ENCODE measurements around the gene CCDC61. TPM values are rescaled to one million over a fixed set of nuclear protein-coding genes. Genes with fewer than 3 reads are reported as not detected.

The CCDC61 gene
- total and polyA plus RNA-seq, 4 experiments from 2014 or later: 6.4 to 39.6 (median 23.3) TPM

DNA sequence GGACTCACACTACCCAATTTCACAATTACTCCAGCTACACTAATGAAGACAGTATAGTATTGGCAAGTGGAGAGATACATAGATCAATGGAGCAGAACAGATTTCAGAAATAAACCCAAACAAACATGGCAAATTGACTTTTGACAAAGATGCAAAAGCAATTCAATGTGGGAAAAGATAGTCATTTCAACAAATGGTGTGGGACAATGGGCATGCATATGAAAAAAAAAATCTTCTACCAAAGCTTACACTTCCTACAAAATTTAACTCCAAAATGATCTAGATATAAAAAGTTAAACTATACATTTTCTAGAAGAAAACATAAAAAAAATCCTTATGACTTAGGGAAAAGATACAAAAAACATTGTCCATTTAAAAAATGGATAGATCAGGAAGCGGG is 48.3 kb downstream of the CCDC61 start:
- H3K27me3 ChIP-seq (ENCODE audit: insufficient read depth, low read length): peaks cover 21% of the 10 kb centered on the region
- H3K4me1 ChIP-seq (ENCODE audit: insufficient read depth, low read length): no peaks in the 10 kb centered on the region
- Mint-ChIP-seq H3K4me3 (no peak overlapping the region), H3K36me3 (peaks cover 0 to 3% of the 10 kb centered on the region in 2 donors), H3K9me3 (peaks cover 2 to 27% (median 9%) of the 10 kb centered on the region in 8 donors), H3K27me3 (peaks cover 55 to 58% of the 10 kb centered on the region in 2 donors), H3K27ac (no peak overlapping the region), H3K4me1 (no peaks in the 10 kb centered on the region)
- intact Hi-C loops (cut with micrococcal nuclease): no loop called here
- ChIA-PET POLR2A (ENCODE audit: partially characterized antibody) (no interaction called here), CTCF (ENCODE audit: partially characterized antibody) (interaction anchor here (1.1 to 2.6 kb wide), 2 partner anchors 12 to 15 kb away, joined by 3 to 10 read pairs; no protein-coding TSS in a partner anchor)
- no peak overlapping the region for H3K4me3 ChIP-seq (ENCODE audit: low read length in 2 of 2)
- no peaks in the 10 kb centered on the region for H3K36me3 ChIP-seq (ENCODE audit: insufficient read depth, low read length)
- H3K27ac ChIP-seq (ENCODE audit: low read depth, low read length): no peak overlapping the region
- DNase-seq: no peak
- H3K9me3 ChIP-seq (ENCODE audit: control insufficient read depth in 1 of 2, low read length in 2 of 2): no peaks in the 10 kb centered on the region

- H3K4me1 ChIP-seq (ENCODE audit: insufficient read depth, low read length): no peaks in the 10 kb centered on the region
- no peak overlapping the region for H3K4me3 ChIP-seq (ENCODE audit: low read length in 2 of 2)
- no peaks in the 10 kb centered on the region for H3K36me3 ChIP-seq (ENCODE audit: insufficient read depth, low read length)
- no peaks in the 10 kb centered on the region for H3K36me3 Mint-ChIP-seq
- no peaks in the 10 kb centered on the region for H3K9me3 ChIP-seq (ENCODE audit: control insufficient read depth in 1 of 2, low read length in 2 of 2)
- H3K4me3 Mint-ChIP-seq: no peak overlapping the region
- peaks cover 0 to 18% (median 5%) of the 10 kb centered on the region in 8 donors for H3K9me3 Mint-ChIP-seq
- ChIA-PET CTCF (ENCODE audit: partially characterized antibody) (no interaction called here), POLR2A (ENCODE audit: partially characterized antibody) (no interaction called here)
- intact Hi-C loops (cut with micrococcal nuclease): no loop called here
- no peak for DNase-seq
- peaks cover 48 to 53% of the 10 kb centered on the region in 2 donors for H3K27me3 Mint-ChIP-seq
- H3K27ac Mint-ChIP-seq: no peak overlapping the region
- no peaks in the 10 kb centered on the region for H3K4me1 Mint-ChIP-seq
- no peak overlapping the region for H3K27ac ChIP-seq (ENCODE audit: low read depth, low read length)
- peaks cover 6% of the 10 kb centered on the region for H3K27me3 ChIP-seq (ENCODE audit: insufficient read depth, low read length)
Measured at GRCh38 chr19:46049597-46049996, 54.3 kb downstream of the CCDC61 start.

- Mint-ChIP-seq H3K4me1 (no peaks in the 10 kb centered on the region), H3K9me3 (peaks cover 0 to 13% (median 0%) of the 10 kb centered on the region in 8 donors), H3K27ac (no peak overlapping the region), H3K36me3 (no peaks in the 10 kb centered on the region), H3K4me3 (no peak overlapping the region), H3K27me3 (peaks cover 43 to 49% of the 10 kb centered on the region in 2 donors)
- no peak for DNase-seq
- POLR2A ChIA-PET (ENCODE audit: partially characterized antibody): no interaction called here
- no peaks in the 10 kb centered on the region for H3K4me1 ChIP-seq (ENCODE audit: insufficient read depth, low read length)
- intact Hi-C loops (cut with micrococcal nuclease): no loop called here
- H3K36me3 ChIP-seq (ENCODE audit: insufficient read depth, low read length): no peaks in the 10 kb centered on the region
- no peak overlapping the region for H3K4me3 ChIP-seq (ENCODE audit: low read length in 2 of 2)
- CTCF ChIA-PET (ENCODE audit: partially characterized antibody): no interaction called here
- no peaks in the 10 kb centered on the region for H3K9me3 ChIP-seq (ENCODE audit: control insufficient read depth in 1 of 2, low read length in 2 of 2)
- H3K27me3 ChIP-seq (ENCODE audit: insufficient read depth, low read length): peaks cover 6% of the 10 kb centered on the region
- H3K27ac ChIP-seq (ENCODE audit: low read depth, low read length): no peak overlapping the region
Measured at GRCh38 chr19:46052896-46053295, 57.6 kb downstream of the CCDC61 start.

GRCh38 chr19:46056536-46056935 is 61.3 kb downstream of the CCDC61 start:
- H3K36me3 ChIP-seq (ENCODE audit: insufficient read depth, low read length): no peaks in the 10 kb centered on the region
- Mint-ChIP-seq H3K27me3 (peaks cover 34 to 36% of the 10 kb centered on the region in 2 donors), H3K4me3 (no peak overlapping the region), H3K27ac (no peak overlapping the region), H3K4me1 (no peaks in the 10 kb centered on the region), H3K36me3 (peaks cover 0 to 4% of the 10 kb centered on the region in 2 donors), H3K9me3 (peaks cover 0 to 20% (median 12%) of the 10 kb centered on the region in 8 donors)
- H3K4me3 ChIP-seq (ENCODE audit: low read length in 2 of 2): no peak overlapping the region
- H3K27me3 ChIP-seq (ENCODE audit: insufficient read depth, low read length): no peaks in the 10 kb centered on the region
- CTCF ChIA-PET (ENCODE audit: partially characterized antibody): no interaction called here
- DNase-seq: no peak
- intact Hi-C loops (cut with micrococcal nuclease): no loop called here
- H3K4me1 ChIP-seq (ENCODE audit: insufficient read depth, low read length): no peaks in the 10 kb centered on the region
- no peak overlapping the region for H3K27ac ChIP-seq (ENCODE audit: low read depth, low read length)
- POLR2A ChIA-PET (ENCODE audit: partially characterized antibody): no interaction called here
- H3K9me3 ChIP-seq (ENCODE audit: control insufficient read depth in 1 of 2, low read length in 2 of 2): no peaks in the 10 kb centered on the region

DNA sequence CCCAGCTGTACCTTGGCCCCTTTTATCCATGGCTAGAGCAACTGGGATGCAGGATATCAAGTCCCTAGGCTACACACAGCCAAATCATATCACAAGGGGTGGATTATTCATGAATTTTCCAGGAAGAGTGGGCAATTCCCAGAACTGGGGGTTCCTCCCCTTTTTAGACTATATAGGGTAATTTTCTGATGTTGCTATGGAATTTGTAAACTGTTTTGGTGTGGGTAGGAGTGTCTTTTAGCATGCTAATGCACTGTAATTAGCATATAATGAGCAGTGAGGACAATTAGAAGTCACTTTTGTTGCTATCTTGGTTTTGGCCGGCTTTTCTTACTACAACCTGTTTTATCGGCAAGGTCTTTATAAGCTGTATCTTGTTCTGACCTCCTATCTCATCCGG is 63.5 kb downstream of the CCDC61 start:
- H3K9me3 ChIP-seq (ENCODE audit: control insufficient read depth in 1 of 2, low read length in 2 of 2): no peaks in the 10 kb centered on the region
- Mint-ChIP-seq H3K27me3 (peaks cover 33 to 35% of the 10 kb centered on the region in 2 donors), H3K9me3 (peaks cover 0 to 31% (median 15%) of the 10 kb centered on the region in 8 donors), H3K4me1 (no peaks in the 10 kb centered on the region), H3K36me3 (peaks cover 0 to 8% of the 10 kb centered on the region in 2 donors), H3K4me3 (no peak overlapping the region), H3K27ac (no peak overlapping the region)
- no peak overlapping the region for H3K4me3 ChIP-seq (ENCODE audit: low read length in 2 of 2)
- CTCF ChIA-PET (ENCODE audit: partially characterized antibody): no interaction called here
- no peaks in the 10 kb centered on the region for H3K36me3 ChIP-seq (ENCODE audit: insufficient read depth, low read length)
- intact Hi-C loops (cut with micrococcal nuclease): no loop called here
- no peak for DNase-seq
- H3K27ac ChIP-seq (ENCODE audit: low read depth, low read length): no peak overlapping the region
- no peaks in the 10 kb centered on the region for H3K4me1 ChIP-seq (ENCODE audit: insufficient read depth, low read length)
- no peaks in the 10 kb centered on the region for H3K27me3 ChIP-seq (ENCODE audit: insufficient read depth, low read length)
- POLR2A ChIA-PET (ENCODE audit: partially characterized antibody): no interaction called here

DNA sequence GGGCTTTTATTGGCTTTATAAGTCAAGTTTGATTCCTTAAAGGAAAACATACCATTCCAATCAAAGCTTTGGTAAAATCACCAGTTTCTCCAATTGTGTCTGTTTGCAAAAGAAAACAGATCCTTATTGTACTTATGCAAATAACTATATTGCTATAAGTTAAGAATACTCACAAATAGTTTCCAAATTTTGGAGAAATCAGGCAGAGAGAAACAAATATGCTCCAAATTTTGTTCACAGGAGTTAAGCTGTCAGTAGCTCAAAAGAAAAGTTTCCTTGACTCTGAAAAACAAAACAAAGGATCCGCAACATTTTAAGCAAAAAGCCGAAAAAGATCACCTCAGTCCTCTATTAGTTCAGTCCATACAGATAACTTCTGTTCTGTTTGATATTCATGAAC is 64.7 kb downstream of the CCDC61 start:
- H3K36me3 ChIP-seq (ENCODE audit: insufficient read depth, low read length): no peaks in the 10 kb centered on the region
- H3K4me3 ChIP-seq (ENCODE audit: low read length in 2 of 2): no peak overlapping the region
- ChIA-PET CTCF (ENCODE audit: partially characterized antibody) (no interaction called here), POLR2A (ENCODE audit: partially characterized antibody) (no interaction called here)
- Mint-ChIP-seq H3K4me3 (no peak overlapping the region), H3K27me3 (peaks cover 35 to 36% of the 10 kb centered on the region in 2 donors), H3K27ac (no peak overlapping the region), H3K36me3 (peaks cover 0 to 8% of the 10 kb centered on the region in 2 donors), H3K4me1 (no peaks in the 10 kb centered on the region), H3K9me3 (peaks cover 0 to 31% (median 15%) of the 10 kb centered on the region in 8 donors)
- no peak overlapping the region for H3K27ac ChIP-seq (ENCODE audit: low read depth, low read length)
- no peaks in the 10 kb centered on the region for H3K27me3 ChIP-seq (ENCODE audit: insufficient read depth, low read length)
- no peak for DNase-seq
- H3K4me1 ChIP-seq (ENCODE audit: insufficient read depth, low read length): no peaks in the 10 kb centered on the region
- intact Hi-C loops (cut with micrococcal nuclease): no loop called here
- H3K9me3 ChIP-seq (ENCODE audit: control insufficient read depth in 1 of 2, low read length in 2 of 2): no peaks in the 10 kb centered on the region

DNA sequence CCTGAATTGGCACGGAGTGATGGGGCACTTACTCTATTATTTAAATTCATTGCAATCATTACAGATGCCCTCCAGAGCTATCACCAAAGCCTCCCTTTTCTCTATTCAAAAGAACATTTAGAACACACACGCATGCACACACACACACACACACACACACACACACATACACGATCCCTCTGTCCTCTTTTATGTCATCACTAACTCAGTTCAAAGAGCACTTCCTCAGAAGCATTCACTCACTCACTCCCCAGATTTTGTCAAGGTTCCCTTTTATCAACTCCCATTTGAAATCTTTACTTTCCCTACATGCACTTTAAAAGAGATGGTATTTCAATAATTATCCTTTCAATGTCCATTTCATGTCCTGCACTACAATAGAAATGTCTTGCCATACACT is 67.9 kb downstream of the CCDC61 start:
- Histone ChIP-seq H3K27me3 (ENCODE audit: insufficient read depth, low read length) (peaks cover 4% of the 10 kb centered on the region), H3K4me3 (ENCODE audit: low read length in 2 of 2) (no peak overlapping the region), H3K4me1 (ENCODE audit: insufficient read depth, low read length) (no peaks in the 10 kb centered on the region), H3K27ac (ENCODE audit: low read depth, low read length) (no peak overlapping the region), H3K36me3 (ENCODE audit: insufficient read depth, low read length) (no peaks in the 10 kb centered on the region), H3K9me3 (ENCODE audit: control insufficient read depth in 1 of 2, low read length in 2 of 2) (no peaks in the 10 kb centered on the region)
- no peak for DNase-seq
- POLR2A ChIA-PET (ENCODE audit: partially characterized antibody): no interaction called here
- Mint-ChIP-seq H3K27me3 (peaks cover 29 to 37% of the 10 kb centered on the region in 2 donors), H3K4me3 (no peak overlapping the region), H3K27ac (no peak overlapping the region), H3K9me3 (peaks cover 0 to 33% (median 15%) of the 10 kb centered on the region in 8 donors), H3K4me1 (no peaks in the 10 kb centered on the region), H3K36me3 (peaks cover 0 to 8% of the 10 kb centered on the region in 2 donors)
- intact Hi-C loops (cut with micrococcal nuclease): no loop called here
- CTCF ChIA-PET (ENCODE audit: partially characterized antibody): interaction anchor here (0.6 to 1.0 kb wide), 2 partner anchors 34 to 836 kb away, joined by 3 to 4 read pairs; no protein-coding TSS in a partner anchor

All from CD4-positive, alpha-beta memory T cell (primary cell).